ENCODE data around the gene TMEM18. TPM values are rescaled to one million over a fixed set of nuclear protein-coding genes. Genes with fewer than 3 reads are reported as not detected.

Gene TMEM18
- total RNA-seq, 1 experiment from 2014 or later = 49.6 TPM

GRCh38 chr2:664063-664462 is 13.1 kb downstream of the TMEM18 start:
- no peak overlapping the region for H3K27ac ChIP-seq (ENCODE audit: low read length)
- H3K9me3 ChIP-seq (ENCODE audit: control insufficient read depth, insufficient read depth, low read depth, low read length) = peaks cover 23% of the 10 kb centered on the region; the same call in 1 of the 2 replicates
- in situ Hi-C loops (cut with HindIII; ENCODE audit: low pct_unique_long_range_greater_than_20kb, low sequenced_read_pairs) (no loop called here), intact Hi-C loops (cut with micrococcal nuclease; ENCODE audit: unreplicated experiment) (no loop called here)
- TF ChIP-seq TCF7L2 (IDR thresholded peaks at IDR 0.05; ENCODE audit: low read depth, low read length) = no peak
- no peak for TF ChIP-seq REST (IDR thresholded peaks at IDR 0.05; ENCODE audit: insufficient read depth in 1 of 2, low read depth in 2 of 2, low read length in 1 of 2)
- TF ChIP-seq SIN3A (IDR thresholded peaks at IDR 0.05; ENCODE audit: borderline replicate concordance, insufficient read depth, low read depth, low read length) = no peak
- TF ChIP-seq POLR2AphosphoS5 (IDR thresholded peaks at IDR 0.05; ENCODE audit: low read depth, low read length) = no peak
- TF ChIP-seq CTCF (IDR thresholded peaks at IDR 0.05) = no peak
- no peaks in the 10 kb centered on the region for H3K4me1 ChIP-seq (ENCODE audit: control insufficient read depth, insufficient read depth, low read length)
- POLR2A ChIA-PET = no interaction called here
- ATAC-seq = no peak
- H3K27me3 ChIP-seq (ENCODE audit: control insufficient read depth, insufficient read depth, low read length) = no peaks in the 10 kb centered on the region
- H3K4me3 ChIP-seq (ENCODE audit: low read depth in 2 of 2, low read length in 2 of 2) = no peak overlapping the region
- no TSS peak for BruUV-seq (replicated peaks)
- no peak for DNase-seq (ENCODE audit: low read depth, low spot score)
- CTCF ChIA-PET = no interaction called here
- peaks cover 8% of the 10 kb centered on the region for H3K36me3 ChIP-seq (ENCODE audit: control insufficient read depth, insufficient read depth, low read length)

- no peak overlapping the region for H3K27ac ChIP-seq (ENCODE audit: low read length)
- DNase-seq (ENCODE audit: low read depth, low spot score) = no peak
- TF ChIP-seq CTCF (IDR thresholded peaks at IDR 0.05) = no peak
- TF ChIP-seq SIN3A (IDR thresholded peaks at IDR 0.05; ENCODE audit: borderline replicate concordance, insufficient read depth, low read depth, low read length) = no peak
- TF ChIP-seq POLR2AphosphoS5 (IDR thresholded peaks at IDR 0.05; ENCODE audit: low read depth, low read length) = no peak
- no peak for TF ChIP-seq TCF7L2 (IDR thresholded peaks at IDR 0.05; ENCODE audit: low read depth, low read length)
- TF ChIP-seq REST (IDR thresholded peaks at IDR 0.05; ENCODE audit: insufficient read depth in 1 of 2, low read depth in 2 of 2, low read length in 1 of 2) = no peak
- no TSS peak for BruUV-seq (replicated peaks)
- ChIA-PET POLR2A (no interaction called here), CTCF (no interaction called here)
- H3K36me3 ChIP-seq (ENCODE audit: control insufficient read depth, insufficient read depth, low read length) = peaks cover 3% of the 10 kb centered on the region
- peaks cover 23% of the 10 kb centered on the region; the same call in 1 of the 2 replicates for H3K9me3 ChIP-seq (ENCODE audit: control insufficient read depth, insufficient read depth, low read depth, low read length)
- intact Hi-C loops (cut with micrococcal nuclease; ENCODE audit: unreplicated experiment) (no loop called here), in situ Hi-C loops (cut with HindIII; ENCODE audit: low pct_unique_long_range_greater_than_20kb, low sequenced_read_pairs) (no loop called here)
- no peaks in the 10 kb centered on the region for H3K4me1 ChIP-seq (ENCODE audit: control insufficient read depth, insufficient read depth, low read length)
- H3K4me3 ChIP-seq (ENCODE audit: low read depth in 2 of 2, low read length in 2 of 2) = no peak overlapping the region
- ATAC-seq = no peak
- H3K27me3 ChIP-seq (ENCODE audit: control insufficient read depth, insufficient read depth, low read length) = no peaks in the 10 kb centered on the region
Measured at GRCh38 chr2:663221-663620, 14.0 kb downstream of the TMEM18 start.
